Measurements from ENCODE around the gene QSOX2. TPM values are rescaled to one million over a fixed set of nuclear protein-coding genes. Genes with fewer than 3 reads are reported as not detected.

Gene QSOX2
- total RNA-seq, 1 experiment from 2014 or later = 34.6 TPM

GRCh38 chr9:136219276-136219675 is 26.3 kb downstream of the QSOX2 start:
- no peak overlapping the region; the same call in 1 of the 2 replicates for H3K27ac ChIP-seq (ENCODE audit: low read depth, low read length)
- ChIA-PET POLR2A (interaction anchor here (1.3 kb wide), 1 partner anchor 9 kb away, joined by 3 read pairs; no protein-coding TSS in a partner anchor), RAD21 (ENCODE audit: low non-redundant PET in 1 of 2, low total read pairs in 2 of 2, uncharacterized antibody in 2 of 2, unreplicated experiment in 2 of 2) (no interaction called here), CTCF (no interaction called here)
- no peak overlapping the region for H3K9ac ChIP-seq (ENCODE audit: low read length)
- H3K4me2 ChIP-seq (ENCODE audit: low read length) = no peak overlapping the region
- H3K4me1 ChIP-seq (ENCODE audit: control insufficient read depth in 1 of 2, insufficient read depth in 2 of 2, low read length in 2 of 2) = peaks cover 11 to 19% of the 10 kb centered on the region in 2 experiments; a peak in 3 of 4 replicates
- ATAC-seq (no peak), DNase-seq (ENCODE audit: low read depth, low spot score) (no peak)
- no peaks in the 10 kb centered on the region for H4K20me1 ChIP-seq (ENCODE audit: insufficient read depth)
- H3K79me2 ChIP-seq (ENCODE audit: insufficient read depth, low read length) = peaks cover 46% of the 10 kb centered on the region
- H3K4me3 ChIP-seq (replicated peaks in 1 of 2; ENCODE audit: low read depth in 1 of 2, low read length in 2 of 2) = no peak overlapping the region
- H2AFZ ChIP-seq (ENCODE audit: low read depth, low read length, poor library complexity, severe bottlenecking) = no peak overlapping the region
- peaks cover 10 to 44% of the 10 kb centered on the region in 2 experiments; a peak in 3 of 4 replicates for H3K36me3 ChIP-seq (ENCODE audit: control insufficient read depth in 1 of 2, insufficient read depth in 2 of 2, low read length in 2 of 2)
- TF ChIP-seq ZNF274 (IDR thresholded peaks at IDR 0.05; ENCODE audit: low read depth, low read length) = no peak
- TF ChIP-seq ATF3 (IDR thresholded peaks at IDR 0.05) = no peak
- TF ChIP-seq SRF (IDR thresholded peaks at IDR 0.05; ENCODE audit: low read depth) = no peak
- TF ChIP-seq CEBPB (IDR thresholded peaks at IDR 0.05; ENCODE audit: low read depth) = no peak
- no peak for TF ChIP-seq CTCF (IDR thresholded peaks at IDR 0.05 in 2 of 3, conservative IDR thresholded peaks at IDR 0.05 in 1 of 3; ENCODE audit: borderline replicate concordance in 1 of 3, insufficient read depth in 1 of 3, low read depth in 2 of 3, low read length in 2 of 3)
- no peak for TF ChIP-seq TCF7L2 (IDR thresholded peaks at IDR 0.05; ENCODE audit: borderline replicate concordance, extremely low read depth, insufficient read depth, insufficient read length)
- TF ChIP-seq ZBTB33 (IDR thresholded peaks at IDR 0.05; ENCODE audit: extremely low read depth, insufficient replicate concordance, low read length) = no peak
- TF ChIP-seq POLR2AphosphoS5 (IDR thresholded peaks at IDR 0.05; ENCODE audit: low read depth, low read length) = no peak
- TF ChIP-seq POLR2A (IDR thresholded peaks at IDR 0.05; ENCODE audit: borderline replicate concordance, extremely low read depth, insufficient read depth, insufficient read length) = no peak
- TF ChIP-seq CBX3 (IDR thresholded peaks at IDR 0.05; ENCODE audit: low read depth) = no peak
- no peak for TF ChIP-seq YY1 (IDR thresholded peaks at IDR 0.05; ENCODE audit: extremely low read depth, insufficient replicate concordance, low read depth, low read length)
- no peak for TF ChIP-seq MAX (IDR thresholded peaks at IDR 0.05)
- TF ChIP-seq REST (IDR thresholded peaks at IDR 0.05; ENCODE audit: low read depth) = no peak
- no peaks in the 10 kb centered on the region for H3K9me2 ChIP-seq (ENCODE audit: insufficient read depth)
- H3K9me3 ChIP-seq (ENCODE audit: control insufficient read depth in 1 of 2, insufficient read depth in 1 of 2, low read depth in 1 of 2, low read length in 2 of 2) = no peaks in the 10 kb centered on the region
- BruUV-seq (replicated peaks) = no TSS peak
- intact Hi-C loops (cut with micrococcal nuclease) = no loop called here
- H3K27me3 ChIP-seq (ENCODE audit: insufficient read depth, low read length) = no peaks in the 10 kb centered on the region
